ENCODE measurements around the gene SCN5A.

Gene SCN5A

GRCh38 chr3:38647217-38647970, 2.1 kb downstream of the SCN5A start:
- no peak for DNase-seq

GRCh38 chr3:38646630-38647029, 2.9 kb downstream of the SCN5A start:
- no peak for DNase-seq

- no peak for DNase-seq
Observed at GRCh38 chr3:38646062-38646461, 3.4 kb downstream of the SCN5A start.

- no peak for DNase-seq
Observed at GRCh38 chr3:38645601-38646000, 3.9 kb downstream of the SCN5A start.

GRCh38 chr3:38645076-38645475, 4.4 kb downstream of the SCN5A start:
- no peak for DNase-seq

- no peak for DNase-seq
Observed at GRCh38 chr3:38644662-38645053, 4.8 kb downstream of the SCN5A start.

GRCh38 chr3:38644016-38644661, 5.3 kb downstream of the SCN5A start:
- no peak for DNase-seq

GRCh38 chr3:38643592-38643991, 5.9 kb downstream of the SCN5A start:
- DNase-seq = no peak

- DNase-seq = no peak
Observed at GRCh38 chr3:38643090-38643489, 6.4 kb downstream of the SCN5A start.

- DNase-seq = no peak
Observed at GRCh38 chr3:38641461-38642110, 7.9 kb downstream of the SCN5A start.

GRCh38 chr3:38640661-38641452, 8.6 kb downstream of the SCN5A start:
- no peak for DNase-seq

GRCh38 chr3:38638354-38638753, 11.1 kb downstream of the SCN5A start:
- no peak for DNase-seq

- DNase-seq = no peak
Observed at GRCh38 chr3:38637906-38638305, 11.6 kb downstream of the SCN5A start.

GRCh38 chr3:38636881-38637280, 12.6 kb downstream of the SCN5A start:
- DNase-seq = no peak

- no peak for DNase-seq
Observed at GRCh38 chr3:38636464-38636863, 13.0 kb downstream of the SCN5A start.

GRCh38 chr3:38634111-38634510, 15.4 kb downstream of the SCN5A start:
- no peak for DNase-seq

- no peak for DNase-seq
Observed at GRCh38 chr3:38632989-38633388, 16.5 kb downstream of the SCN5A start.

- DNase-seq = no peak
Observed at GRCh38 chr3:38630606-38631005, 18.9 kb downstream of the SCN5A start.

GRCh38 chr3:38630070-38630469, 19.4 kb downstream of the SCN5A start:
- no peak for DNase-seq

- DNase-seq = no peak
Observed at GRCh38 chr3:38628835-38629234, 20.7 kb downstream of the SCN5A start.

- no peak for DNase-seq
Observed at GRCh38 chr3:38627956-38628355, 21.5 kb downstream of the SCN5A start.

- DNase-seq = no peak
Observed at GRCh38 chr3:38626171-38626570, 23.3 kb downstream of the SCN5A start.

GRCh38 chr3:38623539-38623938, 25.9 kb downstream of the SCN5A start:
- no peak for DNase-seq

Measured in DMS79 (cell line).